ENCODE data around the gene LAMB4.

LAMB4 gene

GRCh38 chr7:108130261-108130660, at the start of gene LAMB4:
Gene LAMB4 (minus strand): TSS chr7:108130361. CDS start chr7:108123164, 7,197 bp downstream.
- DNase-seq = no peak

GRCh38 chr7:108178398-108178797, 48.2 kb upstream of the LAMB4 start:
- no peak for DNase-seq

GRCh38 chr7:108171164-108171563, 41.0 kb upstream of the LAMB4 start:
- DNase-seq = no peak

GRCh38 chr7:108170251-108170650, 40.1 kb upstream of the LAMB4 start:
- DNase-seq = no peak

GRCh38 chr7:108167460-108167859, 37.3 kb upstream of the LAMB4 start:
- DNase-seq = no peak

- DNase-seq = no peak
Observed at GRCh38 chr7:108166687-108167086, 36.5 kb upstream of the LAMB4 start.

- DNase-seq = no peak
Observed at GRCh38 chr7:108165723-108166122, 35.6 kb upstream of the LAMB4 start.

GRCh38 chr7:108164946-108165345, 34.8 kb upstream of the LAMB4 start:
- DNase-seq = no peak

- DNase-seq = no peak
Observed at GRCh38 chr7:108164342-108164741, 34.2 kb upstream of the LAMB4 start.

GRCh38 chr7:108158776-108159175, 28.6 kb upstream of the LAMB4 start:
- no peak for DNase-seq

- DNase-seq = no peak
Observed at GRCh38 chr7:108157606-108158335, 27.6 kb upstream of the LAMB4 start.

- DNase-seq = no peak
Observed at GRCh38 chr7:108156897-108157605, 26.9 kb upstream of the LAMB4 start.

- no peak for DNase-seq
Observed at GRCh38 chr7:108152198-108152597, 22.0 kb upstream of the LAMB4 start.

GRCh38 chr7:108149908-108150307, 19.7 kb upstream of the LAMB4 start:
- DNase-seq = no peak

GRCh38 chr7:108149119-108149518, 19.0 kb upstream of the LAMB4 start:
- no peak for DNase-seq

- DNase-seq = no peak
Observed at GRCh38 chr7:108147031-108147563, 16.9 kb upstream of the LAMB4 start.

- DNase-seq = peak; percentile 39
Observed at GRCh38 chr7:108146070-108146842, 16.1 kb upstream of the LAMB4 start.

- no peak for DNase-seq
Observed at GRCh38 chr7:108145401-108145800, 15.2 kb upstream of the LAMB4 start.

- DNase-seq = no peak
Observed at GRCh38 chr7:108144931-108145330, 14.8 kb upstream of the LAMB4 start.

- no peak for DNase-seq
Observed at GRCh38 chr7:108143658-108144420, 13.7 kb upstream of the LAMB4 start.

GRCh38 chr7:108142675-108143259, 12.6 kb upstream of the LAMB4 start:
- no peak for DNase-seq

- DNase-seq = no peak
Observed at GRCh38 chr7:108142180-108142579, 12.0 kb upstream of the LAMB4 start.

Measured in CD4-positive, alpha-beta T cell treated with Interleukin-15 for 1 hour (primary cell).